WTC11 (cell line): ENCODE results near the gene HACD3.

Experiments used
- CBFB ChIP-seq: sonication (generic); formaldehyde crosslinking; IDR thresholded peaks from 2 replicates; pipeline ENCODE4 v1.8.1; 2022; ENCODE audit warnings: mild to moderate bottlenecking, low read depth, missing genetic modification reagents
- JUN ChIP-seq: sonication (generic); formaldehyde crosslinking; IDR thresholded peaks from 2 replicates; pipeline ENCODE4 v1.8.0; 2023; ENCODE audit warnings: mild to moderate bottlenecking, missing genetic modification reagents
- TF ChIP-seq, protein P1 (sequence below): fragments of 200-600 bp; IDR thresholded peaks from 2 replicates; pipeline ENCODE4 v1.8.0; 2022; ENCODE audit warnings: antibody characterized with exemption
- TF ChIP-seq, protein P2 (sequence below): sonication (generic); formaldehyde crosslinking; conservative IDR thresholded peaks from 2 replicates; pipeline ENCODE4 v1.8.1; 2023; ENCODE audit warnings: mild to moderate bottlenecking, low read depth, missing genetic modification reagents, moderate library complexity
- TF ChIP-seq, protein P3 (sequence below): sonication (generic); formaldehyde crosslinking; IDR thresholded peaks from 2 replicates; pipeline ENCODE4 v1.8.1; 2022; ENCODE audit warnings: low read depth, missing genetic modification reagents, borderline replicate concordance
- TF ChIP-seq, protein P4 (sequence below): sonication (generic); formaldehyde crosslinking; IDR thresholded peaks from 2 replicates; pipeline ENCODE4 v1.8.1; 2023; ENCODE audit warnings: mild to moderate bottlenecking, missing genetic modification reagents
- TF ChIP-seq, protein P5 (sequence below): sonication (generic); formaldehyde crosslinking; conservative IDR thresholded peaks from 2 replicates; pipeline ENCODE4 v1.8.1; 2022; ENCODE audit warnings: mild to moderate bottlenecking, missing genetic modification reagents

DNA sequence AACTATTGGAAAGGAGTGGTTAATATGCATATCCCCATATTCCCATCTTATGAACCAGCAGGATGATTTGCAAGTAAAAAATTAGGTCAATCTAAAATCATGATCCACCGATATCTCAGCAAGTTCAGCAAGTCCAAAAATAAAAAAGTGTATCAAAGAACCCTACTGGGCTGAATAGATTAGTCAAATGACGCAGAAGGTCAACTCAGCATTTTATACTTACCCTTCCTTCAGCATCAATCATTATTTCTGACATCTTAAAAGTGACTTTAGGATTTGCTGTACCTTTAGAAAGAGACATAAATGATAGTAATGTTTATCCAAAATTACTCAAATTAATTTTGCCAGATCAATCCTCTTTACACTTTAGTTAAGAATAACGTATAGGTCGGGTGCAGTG lies 45.4 kb upstream of the HACD3 start:
- TF ChIP-seq, protein P1, sequence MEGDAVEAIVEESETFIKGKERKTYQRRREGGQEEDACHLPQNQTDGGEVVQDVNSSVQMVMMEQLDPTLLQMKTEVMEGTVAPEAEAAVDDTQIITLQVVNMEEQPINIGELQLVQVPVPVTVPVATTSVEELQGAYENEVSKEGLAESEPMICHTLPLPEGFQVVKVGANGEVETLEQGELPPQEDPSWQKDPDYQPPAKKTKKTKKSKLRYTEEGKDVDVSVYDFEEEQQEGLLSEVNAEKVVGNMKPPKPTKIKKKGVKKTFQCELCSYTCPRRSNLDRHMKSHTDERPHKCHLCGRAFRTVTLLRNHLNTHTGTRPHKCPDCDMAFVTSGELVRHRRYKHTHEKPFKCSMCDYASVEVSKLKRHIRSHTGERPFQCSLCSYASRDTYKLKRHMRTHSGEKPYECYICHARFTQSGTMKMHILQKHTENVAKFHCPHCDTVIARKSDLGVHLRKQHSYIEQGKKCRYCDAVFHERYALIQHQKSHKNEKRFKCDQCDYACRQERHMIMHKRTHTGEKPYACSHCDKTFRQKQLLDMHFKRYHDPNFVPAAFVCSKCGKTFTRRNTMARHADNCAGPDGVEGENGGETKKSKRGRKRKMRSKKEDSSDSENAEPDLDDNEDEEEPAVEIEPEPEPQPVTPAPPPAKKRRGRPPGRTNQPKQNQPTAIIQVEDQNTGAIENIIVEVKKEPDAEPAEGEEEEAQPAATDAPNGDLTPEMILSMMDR = no peak
- TF ChIP-seq, protein P2, sequence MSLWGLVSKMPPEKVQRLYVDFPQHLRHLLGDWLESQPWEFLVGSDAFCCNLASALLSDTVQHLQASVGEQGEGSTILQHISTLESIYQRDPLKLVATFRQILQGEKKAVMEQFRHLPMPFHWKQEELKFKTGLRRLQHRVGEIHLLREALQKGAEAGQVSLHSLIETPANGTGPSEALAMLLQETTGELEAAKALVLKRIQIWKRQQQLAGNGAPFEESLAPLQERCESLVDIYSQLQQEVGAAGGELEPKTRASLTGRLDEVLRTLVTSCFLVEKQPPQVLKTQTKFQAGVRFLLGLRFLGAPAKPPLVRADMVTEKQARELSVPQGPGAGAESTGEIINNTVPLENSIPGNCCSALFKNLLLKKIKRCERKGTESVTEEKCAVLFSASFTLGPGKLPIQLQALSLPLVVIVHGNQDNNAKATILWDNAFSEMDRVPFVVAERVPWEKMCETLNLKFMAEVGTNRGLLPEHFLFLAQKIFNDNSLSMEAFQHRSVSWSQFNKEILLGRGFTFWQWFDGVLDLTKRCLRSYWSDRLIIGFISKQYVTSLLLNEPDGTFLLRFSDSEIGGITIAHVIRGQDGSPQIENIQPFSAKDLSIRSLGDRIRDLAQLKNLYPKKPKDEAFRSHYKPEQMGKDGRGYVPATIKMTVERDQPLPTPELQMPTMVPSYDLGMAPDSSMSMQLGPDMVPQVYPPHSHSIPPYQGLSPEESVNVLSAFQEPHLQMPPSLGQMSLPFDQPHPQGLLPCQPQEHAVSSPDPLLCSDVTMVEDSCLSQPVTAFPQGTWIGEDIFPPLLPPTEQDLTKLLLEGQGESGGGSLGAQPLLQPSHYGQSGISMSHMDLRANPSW = no peak
- TF ChIP-seq CBFB (CRISPR knock-in tag) (no peak), JUN (CRISPR knock-in tag) (no peak)
- TF ChIP-seq, protein P3, sequence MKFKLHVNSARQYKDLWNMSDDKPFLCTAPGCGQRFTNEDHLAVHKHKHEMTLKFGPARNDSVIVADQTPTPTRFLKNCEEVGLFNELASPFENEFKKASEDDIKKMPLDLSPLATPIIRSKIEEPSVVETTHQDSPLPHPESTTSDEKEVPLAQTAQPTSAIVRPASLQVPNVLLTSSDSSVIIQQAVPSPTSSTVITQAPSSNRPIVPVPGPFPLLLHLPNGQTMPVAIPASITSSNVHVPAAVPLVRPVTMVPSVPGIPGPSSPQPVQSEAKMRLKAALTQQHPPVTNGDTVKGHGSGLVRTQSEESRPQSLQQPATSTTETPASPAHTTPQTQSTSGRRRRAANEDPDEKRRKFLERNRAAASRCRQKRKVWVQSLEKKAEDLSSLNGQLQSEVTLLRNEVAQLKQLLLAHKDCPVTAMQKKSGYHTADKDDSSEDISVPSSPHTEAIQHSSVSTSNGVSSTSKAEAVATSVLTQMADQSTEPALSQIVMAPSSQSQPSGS (CRISPR knock-in tag) = no peak
- TF ChIP-seq, protein P4, sequence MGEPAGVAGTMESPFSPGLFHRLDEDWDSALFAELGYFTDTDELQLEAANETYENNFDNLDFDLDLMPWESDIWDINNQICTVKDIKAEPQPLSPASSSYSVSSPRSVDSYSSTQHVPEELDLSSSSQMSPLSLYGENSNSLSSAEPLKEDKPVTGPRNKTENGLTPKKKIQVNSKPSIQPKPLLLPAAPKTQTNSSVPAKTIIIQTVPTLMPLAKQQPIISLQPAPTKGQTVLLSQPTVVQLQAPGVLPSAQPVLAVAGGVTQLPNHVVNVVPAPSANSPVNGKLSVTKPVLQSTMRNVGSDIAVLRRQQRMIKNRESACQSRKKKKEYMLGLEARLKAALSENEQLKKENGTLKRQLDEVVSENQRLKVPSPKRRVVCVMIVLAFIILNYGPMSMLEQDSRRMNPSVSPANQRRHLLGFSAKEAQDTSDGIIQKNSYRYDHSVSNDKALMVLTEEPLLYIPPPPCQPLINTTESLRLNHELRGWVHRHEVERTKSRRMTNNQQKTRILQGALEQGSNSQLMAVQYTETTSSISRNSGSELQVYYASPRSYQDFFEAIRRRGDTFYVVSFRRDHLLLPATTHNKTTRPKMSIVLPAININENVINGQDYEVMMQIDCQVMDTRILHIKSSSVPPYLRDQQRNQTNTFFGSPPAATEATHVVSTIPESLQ (CRISPR knock-in tag) = no peak
- TF ChIP-seq, protein P5, sequence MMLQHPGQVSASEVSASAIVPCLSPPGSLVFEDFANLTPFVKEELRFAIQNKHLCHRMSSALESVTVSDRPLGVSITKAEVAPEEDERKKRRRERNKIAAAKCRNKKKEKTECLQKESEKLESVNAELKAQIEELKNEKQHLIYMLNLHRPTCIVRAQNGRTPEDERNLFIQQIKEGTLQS = no peak
